BE2C (cell line): ENCODE measurements around the gene CCL7.
A peak's percentile ranks its signal among the peaks of the same experiment; 100 is the strongest.

Experiments
- DNase-seq: peaks from one replicate; pipeline ENCODE4 v3.0.0-alpha.2; 2020
- H3K27me3 ChIP-seq: fragments of 250-450 bp; sonication (Bioruptor Pico); 2 replicates; pipeline ENCODE4 v1.5.1; 2020; ENCODE audit warnings: mild to moderate bottlenecking
- H3K36me3 ChIP-seq: fragments of 250-450 bp; sonication (Bioruptor Pico); 2 replicates; pipeline ENCODE4 v1.5.1; 2020; ENCODE audit warnings: mild to moderate bottlenecking
- H3K4me1 ChIP-seq: fragments of 250-450 bp; sonication (Bioruptor Pico); 2 replicates; pipeline ENCODE4 v1.5.1; 2020
- H3K4me3 ChIP-seq: 2 replicates; pipeline ENCODE4 v1.5.1; 2011; ENCODE audit warnings: low read depth, low read length
- H3K9me3 ChIP-seq: fragments of 250-450 bp; sonication (Bioruptor Pico); 2 replicates; pipeline ENCODE4 v1.5.1; 2020
- CTCF ChIP-seq: IDR thresholded peaks from 2 replicates; pipeline ENCODE4 v1.5.1; 2012; ENCODE audit warnings: mild to moderate bottlenecking, low read depth, low read length

Gene CCL7

DNA sequence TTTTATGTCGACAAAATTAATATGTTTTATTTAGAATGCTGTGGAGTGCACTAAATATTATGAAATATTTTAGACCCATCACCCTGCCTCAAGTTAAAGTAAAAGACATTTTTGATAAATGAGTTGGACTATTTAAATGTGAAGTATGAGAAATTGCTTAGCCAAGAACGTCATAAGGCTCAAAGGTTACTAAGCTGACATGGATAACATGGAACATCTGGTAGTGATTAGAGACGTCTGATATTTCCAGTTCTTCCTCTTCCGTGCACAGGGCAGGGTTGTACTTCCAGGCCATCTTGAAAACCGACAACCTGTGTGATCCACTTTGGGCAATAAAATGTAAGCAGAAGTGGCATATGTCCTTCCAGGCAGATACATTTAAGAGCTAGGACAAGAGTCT is 42.1 kb downstream of the CCL7 start:
- no peak for DNase-seq
- peaks cover 15% of the 10 kb centered on the region; the same call in 1 of the 2 replicates for H3K27me3 ChIP-seq
- H3K4me1 ChIP-seq: no peaks in the 10 kb centered on the region
- H3K4me3 ChIP-seq: no peak overlapping the region
- no peaks in the 10 kb centered on the region for H3K9me3 ChIP-seq
- H3K36me3 ChIP-seq: no peaks in the 10 kb centered on the region
- TF ChIP-seq CTCF: no peak

DNA sequence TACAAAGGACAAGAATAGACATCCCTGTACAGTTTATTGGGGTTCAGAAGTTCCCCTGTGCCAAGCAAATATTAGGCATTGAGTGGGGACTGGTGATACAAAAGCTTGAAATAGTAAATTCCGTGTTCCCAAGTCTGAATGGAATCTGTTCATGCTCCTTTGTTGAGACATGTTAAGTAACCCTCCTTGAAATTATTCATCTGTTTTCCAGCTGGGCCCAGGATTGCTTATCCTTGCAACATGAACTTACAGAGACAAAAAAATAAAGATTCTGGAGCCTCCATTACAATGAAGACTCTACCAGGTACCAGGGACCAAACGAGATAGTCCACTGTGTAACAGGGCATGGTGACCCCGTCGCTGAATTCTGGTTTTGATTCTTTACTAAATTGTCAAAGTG is 43.1 kb downstream of the CCL7 start:
- H3K4me3 ChIP-seq: no peak overlapping the region
- H3K4me1 ChIP-seq: no peaks in the 10 kb centered on the region
- no peaks in the 10 kb centered on the region for H3K9me3 ChIP-seq
- DNase-seq: no peak
- no peak for TF ChIP-seq CTCF
- no peaks in the 10 kb centered on the region for H3K36me3 ChIP-seq
- H3K27me3 ChIP-seq: peaks cover 15% of the 10 kb centered on the region; the same call in 1 of the 2 replicates

- no peak overlapping the region for H3K4me3 ChIP-seq
- DNase-seq: no peak
- no peak for TF ChIP-seq CTCF
- no peaks in the 10 kb centered on the region for H3K9me3 ChIP-seq
- no peaks in the 10 kb centered on the region for H3K4me1 ChIP-seq
- peaks cover 15% of the 10 kb centered on the region; the same call in 1 of the 2 replicates for H3K27me3 ChIP-seq
- H3K36me3 ChIP-seq: no peaks in the 10 kb centered on the region
Measured at GRCh38 chr17:34314279-34314678, 44.3 kb downstream of the CCL7 start.

DNA sequence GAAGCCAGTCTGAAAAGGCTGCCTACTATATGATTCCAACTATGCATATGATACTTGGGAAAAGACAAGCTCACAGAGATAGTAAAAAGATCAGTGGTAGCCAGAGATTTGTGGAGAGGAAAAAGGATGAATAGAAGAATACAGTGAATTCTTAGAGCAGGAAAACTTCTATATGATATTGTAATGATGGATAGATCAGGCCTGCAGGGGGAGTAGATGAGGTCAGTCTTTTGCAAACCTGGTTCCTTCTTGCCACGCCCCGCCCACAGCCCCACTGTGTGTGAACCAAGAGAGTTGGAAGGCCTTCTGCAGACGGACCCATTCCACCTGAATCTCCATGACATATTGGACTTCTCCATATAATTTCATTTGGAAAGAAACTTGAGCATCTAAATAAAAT is 48.5 kb downstream of the CCL7 start:
- Histone ChIP-seq H3K36me3 (no peaks in the 10 kb centered on the region), H3K4me1 (no peaks in the 10 kb centered on the region), H3K27me3 (peaks cover 14% of the 10 kb centered on the region; the same call in 1 of the 2 replicates), H3K4me3 (no peak overlapping the region), H3K9me3 (no peaks in the 10 kb centered on the region)
- no peak; the same call in 1 of the 2 replicates for TF ChIP-seq CTCF
- peak; percentile 32 for DNase-seq

GRCh38 chr17:34319039-34319483 is 49.0 kb downstream of the CCL7 start, which contains the start of gene CCL8:
CCL8 (plus strand) TSS chr17:34319435; CDS start chr17:34319502, 67 bp downstream.
- 0 out of 2 replicates have a peak, but pooled peaks cover 10% of the 10 kb centered on the region for H3K27me3 ChIP-seq

More at GRCh38 chr17:34319039-34319483, 49.0 kb downstream of the CCL7 start, which contains the start of gene CCL8:
- no peak for DNase-seq
- no peak for TF ChIP-seq CTCF
- H3K9me3 ChIP-seq: no peaks in the 10 kb centered on the region
- no peak within 1 kb of the TSS for H3K4me3 ChIP-seq
- no peaks in the 10 kb centered on the region for H3K36me3 ChIP-seq
- H3K4me1 ChIP-seq: no peaks in the 10 kb centered on the region
